Uterus (tissue), 2 donors: Measurements from ENCODE around the gene CACNA1B.

Experiments
- CTCF ChIP-seq, 4 experiments: fragments of 200-600 bp in 2 of 4; fragments of 450-650 bp in 2 of 4; sonication (generic) in 2 of 4; IDR thresholded peaks; one replicate each; pipeline ENCODE4 v1.5.1; 2016 to 2019; ENCODE audit warnings: antibody characterized with exemption in 4 of 4, mild to moderate bottlenecking in 2 of 4, moderate library complexity in 1 of 4
- POLR2A ChIP-seq, 2 donors: fragments of 450-650 bp; IDR thresholded peaks; one replicate each; pipeline ENCODE4 v1.6.1; 2016; ENCODE audit warnings: antibody characterized with exemption in 2 of 2, mild to moderate bottlenecking in 1 of 2, moderate library complexity in 1 of 2

- TF ChIP-seq CTCF (IDR thresholded peaks at IDR 0.05), result no peak
- TF ChIP-seq POLR2A (IDR thresholded peaks at IDR 0.05), result no peak
These were observed 188.5 kb downstream of the CACNA1B start for GRCh38 chr9:138066049-138066448.
